ENCODE results near the gene SFXN1. TPM values are rescaled to one million over a fixed set of nuclear protein-coding genes. Genes with fewer than 3 reads are reported as not detected.

Gene SFXN1
- total and polyA plus RNA-seq, 12 donors: 14.3 to 39.6 (median 32.5) TPM

GRCh38 chr5:175470781-175471180, 7.6 kb upstream of the SFXN1 start:
- Histone ChIP-seq H3K4me1 (no peaks in the 10 kb centered on the region), H3K4me3 (no peak overlapping the region), H3K9me3 (no peaks in the 10 kb centered on the region), H3K36me3 (no peaks in the 10 kb centered on the region), H3K27ac (no peak overlapping the region), H3K27me3 (peaks cover 0 to 28% (median 11%) of the 10 kb centered on the region in 7 donors)
- intact Hi-C loops (cut with DNase I): no loop called here
- DNase-seq (no peak), ATAC-seq (no peak)
- 69 to 71% methylated on average over 5 of the region's 5 CpGs for WGBS, 2 donors
- no peak for TF ChIP-seq CTCF (IDR thresholded peaks at IDR 0.05)

DNA sequence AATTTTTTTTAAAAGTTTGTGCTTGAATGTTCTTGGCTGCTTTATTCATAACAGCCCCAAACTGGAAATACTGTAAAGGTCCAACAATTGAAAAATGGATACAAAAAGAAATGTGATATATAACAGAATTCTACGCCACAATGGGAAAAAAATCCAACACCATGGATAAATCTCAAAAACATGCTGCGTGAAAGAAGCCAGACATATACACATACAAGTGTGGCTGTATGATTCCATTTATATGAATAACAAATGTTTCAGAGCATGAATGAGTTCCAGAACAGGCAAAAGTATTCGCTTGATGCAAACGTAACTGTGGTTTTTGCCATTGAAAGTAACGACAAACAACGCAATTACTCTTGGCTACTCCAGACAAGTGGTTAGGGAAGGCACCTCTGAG, 7.2 kb upstream of the SFXN1 start:
- Histone ChIP-seq H3K27ac (no peak overlapping the region), H3K36me3 (no peaks in the 10 kb centered on the region), H3K4me1 (no peaks in the 10 kb centered on the region), H3K27me3 (peaks cover 0 to 28% (median 11%) of the 10 kb centered on the region in 7 donors), H3K9me3 (no peaks in the 10 kb centered on the region), H3K4me3 (no peak overlapping the region)
- TF ChIP-seq CTCF (IDR thresholded peaks at IDR 0.05): no peak
- WGBS, 2 donors: 91 to 96% methylated on average over 6 of the region's 6 CpGs
- intact Hi-C loops (cut with DNase I): no loop called here
- DNase-seq: no peak
- ATAC-seq: no peak

- no peak for TF ChIP-seq CTCF (IDR thresholded peaks at IDR 0.05)
- no peaks in the 10 kb centered on the region for H3K36me3 ChIP-seq
- ATAC-seq (no peak), DNase-seq (no peak)
- H3K4me3 ChIP-seq: no peak overlapping the region
- peaks cover 0 to 28% (median 11%) of the 10 kb centered on the region in 7 donors for H3K27me3 ChIP-seq
- no peaks in the 10 kb centered on the region for H3K9me3 ChIP-seq
- intact Hi-C loops (cut with DNase I): no loop called here
- H3K27ac ChIP-seq: no peak overlapping the region
- WGBS, 2 donors: 74 to 83% methylated on average over 6 of the region's 6 CpGs
- no peaks in the 10 kb centered on the region for H3K4me1 ChIP-seq
Observed at GRCh38 chr5:175471628-175472027, 6.7 kb upstream of the SFXN1 start.

DNA sequence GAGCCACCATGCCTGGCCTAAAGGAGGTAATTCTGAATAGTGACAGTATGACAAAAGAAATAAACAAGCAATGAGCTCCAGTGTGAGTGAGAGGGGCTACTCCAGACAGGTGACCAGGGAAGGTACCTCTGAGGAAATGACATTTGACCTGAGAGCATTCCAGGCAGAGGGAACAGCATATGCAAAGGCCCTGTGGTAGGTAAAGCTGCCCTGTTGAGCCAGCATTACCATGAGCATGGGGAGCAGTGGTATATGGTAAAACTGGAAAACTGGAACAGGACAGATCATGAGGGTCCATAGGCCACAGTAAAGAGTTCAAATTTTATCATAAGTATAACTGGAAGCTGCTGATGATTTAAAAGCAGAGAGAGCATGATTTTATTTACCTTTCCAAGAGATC, 6.0 kb upstream of the SFXN1 start:
- Histone ChIP-seq H3K9me3 (no peaks in the 10 kb centered on the region), H3K27ac (no peak overlapping the region), H3K4me3 (no peak overlapping the region), H3K4me1 (no peaks in the 10 kb centered on the region), H3K36me3 (no peaks in the 10 kb centered on the region), H3K27me3 (peaks cover 0 to 24% (median 7%) of the 10 kb centered on the region in 7 donors)
- no peak for TF ChIP-seq CTCF (IDR thresholded peaks at IDR 0.05)
- intact Hi-C loops (cut with DNase I): no loop called here
- ATAC-seq (no peak), DNase-seq (no peak)
